ENCODE results near the gene MMP26.

- TF ChIP-seq EZH2 (IDR thresholded peaks at IDR 0.05; ENCODE audit: borderline replicate concordance, low read depth, low read length, severe bottlenecking) (no peak), CTCF (IDR thresholded peaks at IDR 0.05; ENCODE audit: borderline replicate concordance, extremely low read depth, low read length, poor library complexity, severe bottlenecking) (no peak)
These were observed 4.2 kb upstream of the MMP26 start for GRCh38 chr11:4700436-4700820.

All from DND-41 (cell line).